Activated CD4-positive, alpha-beta T cell treated with anti-CD3 and anti-CD28 coated beads for 1 hour (primary cell): ENCODE results near the gene PDZD4.

Experiments used
- DNase-seq: peaks from one replicate; pipeline ENCODE4 v3.0.0-alpha.2; 2020

Gene PDZD4

DNA sequence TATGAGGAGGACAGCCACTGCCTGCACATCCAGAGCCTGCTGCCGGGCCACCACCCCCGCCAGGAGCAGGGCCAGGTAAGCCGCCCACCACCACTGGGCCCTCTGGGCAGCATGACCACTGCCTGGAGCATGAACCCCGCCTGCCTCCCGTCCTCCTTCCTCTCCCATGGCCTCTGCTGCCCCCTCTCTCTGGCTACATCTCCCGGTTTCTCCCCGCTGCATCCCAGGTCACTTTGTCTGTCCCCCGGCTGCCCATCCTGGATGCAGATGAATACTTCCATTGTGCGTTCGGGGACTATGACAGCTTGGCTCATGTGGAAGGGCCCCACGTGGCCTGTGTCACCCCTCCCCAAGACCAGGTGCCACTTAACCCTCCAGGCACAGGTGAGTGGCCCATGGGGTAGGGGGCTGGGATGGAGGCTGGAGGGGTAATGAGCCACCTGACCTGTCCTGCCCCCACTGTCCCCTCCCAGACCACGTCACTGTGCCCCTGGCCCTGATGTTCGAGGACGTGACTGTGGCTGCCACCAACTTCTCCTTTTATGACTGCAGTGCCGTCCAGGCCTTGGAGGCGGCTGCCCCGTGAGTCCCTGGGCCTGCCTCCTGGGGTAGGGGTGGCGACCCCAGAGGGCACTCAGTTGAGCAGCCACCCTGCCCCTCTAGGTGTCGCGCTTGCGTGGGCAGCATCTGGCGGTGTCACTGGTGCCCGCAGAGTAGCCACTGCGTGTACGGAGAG is 60.3 kb downstream of the PDZD4 start:
- DNase-seq = no peak

DNA sequence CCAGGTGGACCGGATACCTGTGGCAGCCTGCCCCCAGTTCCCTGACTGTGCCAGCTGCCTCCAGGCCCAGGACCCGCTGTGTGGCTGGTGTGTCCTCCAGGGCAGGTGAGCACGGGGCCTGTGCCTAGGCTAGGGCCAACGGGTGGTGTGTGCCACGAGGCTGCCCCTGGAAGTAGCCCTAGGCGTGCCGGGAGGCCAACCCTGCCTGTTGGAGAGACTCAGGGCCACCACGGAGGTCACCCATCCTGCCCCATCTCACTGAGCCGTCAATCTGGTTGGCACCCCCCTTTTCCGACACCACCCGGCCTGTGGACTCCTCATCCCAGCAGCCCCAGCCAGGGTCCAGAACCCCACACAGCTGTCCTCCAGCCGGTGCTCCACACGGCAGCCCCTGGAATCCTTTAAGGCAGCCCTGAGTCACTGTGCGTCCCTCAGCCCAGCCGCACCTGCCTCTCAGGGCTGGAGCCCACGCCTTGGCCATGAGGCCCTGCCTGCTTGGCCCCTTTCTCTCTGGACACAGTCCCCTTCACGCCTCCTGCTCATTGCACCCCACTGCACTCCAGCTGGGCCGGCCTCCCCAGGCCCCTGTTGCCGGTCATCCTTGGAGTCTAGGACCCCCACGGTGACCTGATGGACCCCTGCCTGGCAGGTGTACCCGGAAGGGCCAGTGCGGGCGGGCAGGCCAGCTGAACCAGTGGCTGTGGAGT is 61.0 kb downstream of the PDZD4 start:
- DNase-seq = no peak

DNA sequence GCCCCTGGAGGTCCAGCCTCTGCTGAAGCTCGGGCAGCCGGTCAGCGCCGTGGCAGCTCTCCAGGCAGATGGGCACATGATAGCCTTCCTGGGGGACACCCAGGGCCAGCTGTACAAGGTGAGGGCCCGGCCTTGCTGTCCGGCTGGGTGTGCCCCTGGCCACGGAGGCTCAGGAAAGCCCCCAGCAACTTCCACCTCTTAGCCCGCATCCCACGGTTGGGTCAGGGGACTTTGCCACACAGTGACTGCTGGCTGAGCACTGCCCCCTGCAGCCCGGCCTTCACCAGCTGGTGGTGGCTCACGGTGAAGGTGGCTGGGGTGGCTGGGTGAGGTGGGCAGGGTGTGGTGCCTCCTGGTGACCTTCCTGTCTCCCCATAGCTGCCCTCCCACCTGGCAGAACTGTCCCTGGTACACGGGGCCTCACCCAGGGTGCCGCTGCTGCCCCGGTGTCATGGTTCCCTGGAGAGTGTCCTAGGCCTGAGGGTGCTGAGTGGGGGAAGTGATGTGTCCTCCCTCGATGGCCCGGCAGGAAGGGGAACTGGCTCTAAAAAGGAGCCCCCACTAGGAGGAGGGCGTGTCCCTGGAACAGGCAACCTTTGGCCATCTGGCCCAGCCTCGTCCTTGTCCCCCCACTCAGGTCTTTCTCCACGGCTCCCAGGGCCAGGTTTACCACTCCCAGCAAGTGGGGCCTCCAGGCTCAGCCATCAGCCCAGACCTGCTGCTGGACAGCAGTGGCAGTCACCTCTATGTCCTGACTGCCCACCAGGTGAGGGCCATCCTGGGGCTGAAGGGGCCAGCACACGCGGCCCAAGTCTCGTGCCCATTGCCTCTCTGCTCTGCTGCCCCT is 61.8 kb downstream of the PDZD4 start:
- no peak for DNase-seq

DNA sequence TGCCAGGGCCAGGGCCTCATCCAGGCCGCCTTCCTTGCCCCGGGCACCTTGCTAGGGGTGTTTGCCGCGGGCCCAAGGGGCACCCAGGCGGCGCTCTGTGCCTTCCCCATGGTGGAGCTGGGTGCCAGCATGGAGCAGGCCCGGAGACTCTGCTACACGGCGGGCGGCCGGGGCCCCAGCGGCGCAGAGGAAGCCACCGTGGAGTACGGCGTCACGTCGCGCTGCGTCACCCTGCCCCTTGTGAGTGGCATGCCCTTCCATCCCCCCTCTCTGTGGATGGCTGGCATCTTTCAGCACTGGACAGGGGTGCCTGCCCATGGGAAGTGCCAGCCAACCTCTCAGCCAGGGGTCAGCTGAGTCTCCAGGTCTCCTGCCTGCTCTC is 62.7 kb downstream of the PDZD4 start:
- DNase-seq = no peak

DNA sequence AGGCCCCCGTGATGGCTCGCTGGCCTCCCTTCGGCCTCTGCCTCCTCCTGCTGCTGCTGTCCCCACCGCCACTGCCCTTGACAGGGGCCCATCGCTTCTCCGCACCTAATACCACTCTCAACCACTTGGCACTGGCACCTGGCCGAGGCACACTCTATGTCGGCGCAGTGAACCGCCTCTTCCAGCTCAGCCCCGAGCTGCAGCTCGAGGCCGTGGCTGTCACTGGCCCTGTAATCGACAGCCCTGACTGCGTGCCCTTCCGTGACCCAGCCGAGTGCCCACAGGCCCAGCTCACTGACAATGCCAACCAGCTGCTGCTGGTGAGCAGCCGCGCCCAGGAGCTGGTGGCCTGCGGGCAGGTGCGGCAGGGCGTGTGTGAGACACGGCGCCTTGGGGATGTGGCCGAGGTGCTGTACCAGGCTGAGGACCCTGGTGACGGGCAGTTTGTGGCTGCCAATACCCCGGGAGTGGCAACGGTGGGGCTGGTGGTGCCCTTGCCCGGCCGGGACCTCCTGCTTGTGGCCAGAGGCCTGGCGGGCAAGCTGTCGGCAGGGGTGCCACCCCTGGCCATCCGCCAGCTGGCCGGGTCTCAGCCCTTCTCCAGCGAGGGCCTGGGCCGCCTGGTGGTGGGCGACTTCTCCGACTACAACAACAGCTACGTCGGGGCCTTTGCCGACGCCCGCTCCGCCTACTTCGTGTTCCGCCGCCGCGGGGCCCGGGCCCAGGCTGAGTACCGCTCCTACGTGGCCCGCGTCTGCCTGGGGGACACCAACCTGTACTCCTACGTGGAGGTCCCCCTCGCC is 63.3 kb downstream of the PDZD4 start:
- DNase-seq = no peak

DNA sequence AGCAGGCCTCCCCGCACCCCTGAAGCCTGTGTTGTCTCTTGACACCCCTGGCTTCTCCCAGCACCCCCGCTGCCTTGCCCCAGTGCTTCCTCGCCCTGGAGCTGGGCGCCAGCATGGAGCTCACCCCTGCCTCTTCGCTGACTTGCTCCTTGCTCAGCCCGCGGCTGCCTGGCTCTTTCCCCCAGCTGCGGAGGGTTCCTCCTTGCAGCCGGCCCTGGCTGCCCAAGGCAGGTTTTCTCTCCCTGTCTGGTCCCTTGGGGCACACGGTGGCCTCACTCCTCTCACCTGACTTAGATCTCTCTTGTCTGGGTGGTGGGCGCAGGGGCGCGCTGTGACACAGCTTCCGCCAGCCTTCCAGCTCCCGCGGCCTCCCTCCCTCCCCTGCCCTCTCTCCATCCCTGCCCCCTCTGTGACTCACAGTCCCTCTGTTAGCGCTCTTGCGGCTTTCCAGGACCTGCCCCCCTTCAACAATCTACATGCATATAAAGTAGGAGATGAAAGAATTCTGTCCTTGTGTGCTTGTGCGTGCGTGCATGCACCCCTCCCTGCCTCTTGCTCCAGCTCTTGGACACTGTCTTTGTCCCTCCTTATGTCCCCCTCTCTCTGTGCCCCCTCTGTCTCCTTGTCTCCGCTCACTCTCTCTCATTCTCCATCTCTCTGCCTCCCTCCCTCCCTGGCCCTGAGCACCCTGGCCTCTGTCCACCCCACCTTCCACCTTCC is 64.1 kb downstream of the PDZD4 start:
- no peak for DNase-seq

DNA sequence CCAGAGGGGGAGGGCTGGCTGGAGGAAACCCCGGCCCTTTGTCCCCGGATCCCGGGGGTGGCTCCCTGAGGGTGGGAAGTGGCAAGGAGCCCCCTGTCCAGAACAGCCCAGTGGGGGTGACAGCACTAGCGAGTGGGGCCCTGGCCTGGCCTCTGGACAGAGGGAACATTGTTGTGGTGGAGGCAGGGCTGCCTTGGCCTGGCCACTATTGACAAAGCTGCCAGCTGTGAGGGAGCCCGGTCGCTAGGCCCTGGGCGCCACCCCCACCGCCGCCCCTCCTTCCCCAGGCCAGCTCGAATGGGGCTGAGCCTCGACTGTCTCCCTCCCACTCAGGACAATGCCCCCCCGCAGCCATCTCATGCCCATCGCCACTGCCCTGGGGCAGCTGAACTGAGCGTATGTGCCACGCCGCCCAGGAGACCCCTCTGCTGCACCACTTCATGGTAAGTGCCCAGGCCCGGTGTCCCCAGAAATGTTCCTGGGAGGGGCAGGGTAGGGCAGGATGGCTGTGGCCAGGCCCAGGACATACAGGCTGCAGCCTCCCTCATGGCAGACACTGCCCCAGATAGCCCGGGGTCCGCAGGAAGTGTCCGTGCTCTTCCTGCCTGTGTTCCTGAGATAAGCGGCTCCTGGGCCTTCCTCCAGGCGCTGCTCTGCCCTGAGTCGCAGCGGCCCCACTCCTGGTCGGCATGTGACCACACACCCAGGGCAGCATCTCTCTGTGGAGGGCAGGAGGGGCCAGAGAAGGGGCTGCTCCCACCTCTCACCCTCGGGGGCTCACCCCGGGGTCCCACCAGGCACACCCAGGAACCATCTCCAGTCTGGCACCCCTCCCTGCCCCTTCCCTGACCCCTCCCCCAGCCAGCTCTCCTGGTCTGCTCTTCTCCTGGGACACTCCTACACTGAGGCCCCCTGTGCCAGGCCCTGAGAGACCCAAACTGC is 64.9 kb downstream of the PDZD4 start:
- no peak for DNase-seq

DNA sequence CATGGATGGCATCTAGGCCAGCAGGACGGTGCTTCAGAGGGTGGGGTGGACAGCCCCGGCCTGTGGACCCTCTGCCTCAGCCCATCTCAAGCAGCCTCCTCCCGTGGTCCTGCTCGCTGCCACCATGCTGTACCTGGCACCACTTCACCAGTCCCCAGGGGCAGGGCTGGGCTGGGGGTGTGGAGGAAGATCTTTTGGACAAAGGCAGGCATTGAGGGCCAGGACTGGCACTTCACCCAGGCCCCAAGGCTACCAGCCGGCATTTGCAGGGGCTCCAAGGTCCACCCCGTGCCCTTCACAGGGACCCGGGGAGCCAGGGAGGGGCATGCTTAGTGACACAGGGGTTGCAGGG is 65.6 kb downstream of the PDZD4 start:
- no peak for DNase-seq

DNA sequence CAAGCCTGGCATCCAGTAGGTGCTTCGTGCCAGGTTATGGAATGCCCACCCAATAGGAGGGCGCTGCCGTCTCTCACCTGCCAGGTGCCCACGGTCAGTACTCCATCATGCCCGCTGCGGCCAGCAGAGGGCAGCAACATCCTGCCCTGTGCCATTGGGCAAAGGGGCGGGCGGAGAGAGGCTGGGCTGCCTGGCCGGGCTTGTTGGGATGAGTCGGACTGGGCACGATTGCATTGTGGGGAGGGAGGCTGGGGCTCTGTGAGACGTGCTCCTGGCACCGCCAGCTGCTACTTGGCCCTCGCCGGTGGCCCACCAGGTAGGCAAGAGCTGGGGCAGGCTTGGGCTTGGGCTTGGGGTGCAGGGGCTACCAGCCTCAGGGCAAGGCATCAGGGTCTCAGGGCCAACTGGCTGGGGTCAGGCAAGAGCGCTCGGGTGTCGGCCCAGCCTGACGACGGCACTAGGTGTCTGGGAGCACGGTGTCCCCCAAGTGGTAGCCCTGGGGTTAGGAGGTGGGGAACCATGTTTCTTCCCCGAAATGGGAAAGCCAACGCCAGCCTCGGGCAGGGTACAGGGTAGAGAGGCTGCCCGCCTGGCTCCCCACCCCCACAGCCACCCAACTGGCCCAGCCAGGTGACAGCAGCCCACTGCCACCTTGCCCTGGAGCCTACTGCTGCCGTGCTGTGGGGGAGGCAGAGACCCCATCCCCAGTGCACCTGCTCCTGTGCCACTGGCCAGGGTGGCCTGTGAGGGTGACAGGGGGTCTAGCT is 66.2 kb downstream of the PDZD4 start, which contains the start of gene PLXNB3:
Gene PLXNB3, plus strand, starts transcription at position 261 of the 767 bp plus-strand sequence. CDS start 1,287 bp downstream, outside the sequence.
- peak; percentile 57 for DNase-seq

DNA sequence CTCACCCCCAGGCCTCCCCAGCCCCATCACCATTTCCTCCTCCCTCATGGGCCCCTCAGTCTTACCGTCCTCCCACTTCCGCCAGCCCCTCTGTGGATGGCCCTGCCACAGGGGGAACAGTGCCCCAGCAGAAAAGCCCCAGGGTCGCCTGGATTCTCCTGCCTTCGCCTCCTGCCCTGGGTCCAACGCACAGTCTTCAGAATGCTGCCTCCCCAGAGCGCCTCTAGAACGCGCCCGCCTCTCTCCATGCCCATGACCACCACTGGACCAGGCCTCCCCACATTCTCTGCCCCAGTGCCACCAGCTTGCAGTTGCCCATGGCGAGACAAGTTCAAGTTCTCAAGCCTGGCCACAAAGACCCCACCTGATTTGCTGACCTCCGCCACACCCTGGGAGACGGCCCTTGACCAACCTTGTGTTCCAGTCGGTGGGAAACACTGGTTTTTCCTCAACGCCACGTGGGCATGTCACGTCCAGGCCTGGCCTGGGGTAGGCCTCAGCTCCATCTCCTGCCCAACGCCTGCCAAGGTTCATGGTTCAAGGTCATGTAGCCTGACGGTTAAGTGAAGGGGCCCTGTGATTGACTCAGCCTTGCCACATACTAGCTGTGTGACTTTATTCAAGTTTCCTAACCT is 66.9 kb downstream of the PDZD4 start:
- DNase-seq = no peak

DNA sequence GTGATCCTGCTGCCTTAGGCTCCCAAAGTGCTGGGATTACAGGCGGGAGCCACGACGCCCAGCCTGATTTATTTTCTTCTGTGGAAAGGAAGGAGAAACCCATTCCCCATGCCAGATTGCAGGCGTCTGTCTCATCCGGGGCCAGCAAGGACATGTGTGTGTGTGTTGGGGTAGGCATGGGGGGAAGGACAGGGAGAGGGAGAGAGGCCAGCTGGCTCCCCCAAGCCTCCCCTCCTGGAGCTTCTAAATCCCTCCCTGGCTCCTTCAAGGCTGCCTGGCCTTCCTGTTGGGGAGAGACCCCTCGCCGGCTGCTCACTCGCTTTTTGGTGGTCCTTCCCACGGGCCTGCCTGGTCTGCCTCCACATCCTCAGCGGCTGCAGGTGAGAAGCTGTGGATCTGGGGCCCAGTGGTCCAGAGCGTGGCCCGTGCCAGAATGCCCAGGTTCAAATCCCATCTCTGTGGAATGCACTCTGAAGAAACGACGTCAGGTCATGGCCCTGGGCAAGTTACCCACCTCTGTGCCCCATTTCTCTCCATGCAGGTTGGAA is 67.6 kb downstream of the PDZD4 start:
- no peak for DNase-seq

DNA sequence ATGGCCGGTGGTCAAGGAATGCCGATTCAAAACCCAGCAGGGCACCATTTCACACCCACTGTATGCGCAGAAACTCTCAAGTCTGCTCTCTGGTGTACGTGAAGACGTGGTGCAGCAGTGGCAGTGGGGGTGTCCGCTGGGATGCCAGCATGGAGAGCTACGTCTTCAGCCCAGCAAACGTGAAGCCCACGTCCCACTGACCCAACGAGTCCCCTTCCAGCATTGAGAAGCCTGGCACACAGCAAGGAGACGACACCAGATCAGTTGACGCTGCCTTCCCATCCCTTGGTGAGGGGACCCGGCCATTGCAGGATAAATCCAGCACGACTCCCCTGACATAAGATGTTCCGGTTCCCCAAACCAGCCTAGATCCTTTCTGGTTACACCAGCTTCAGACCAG is 68.5 kb downstream of the PDZD4 start:
- DNase-seq = no peak

DNA sequence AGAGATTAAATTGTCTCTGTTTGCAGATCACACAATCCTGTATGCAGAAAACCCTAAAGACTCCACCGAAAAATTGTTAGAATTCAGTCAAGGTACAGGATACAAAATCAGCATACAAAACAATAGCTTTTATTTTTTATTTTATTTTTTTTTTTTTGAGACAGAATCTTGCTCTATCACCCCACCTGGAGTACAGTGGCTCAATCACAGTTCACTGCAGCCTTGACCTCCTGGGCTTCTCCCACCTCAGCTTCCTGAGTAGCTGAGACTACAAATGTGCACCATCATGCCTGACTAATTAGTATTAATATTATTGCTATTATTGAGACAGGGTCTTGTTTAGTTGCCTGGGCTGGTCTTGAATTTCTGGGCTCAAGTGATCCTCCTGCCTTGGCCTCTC is 75.2 kb downstream of the PDZD4 start:
- no peak for DNase-seq
